ENCODE measurements around the gene ADAMTS14.

Gene ADAMTS14

DNA sequence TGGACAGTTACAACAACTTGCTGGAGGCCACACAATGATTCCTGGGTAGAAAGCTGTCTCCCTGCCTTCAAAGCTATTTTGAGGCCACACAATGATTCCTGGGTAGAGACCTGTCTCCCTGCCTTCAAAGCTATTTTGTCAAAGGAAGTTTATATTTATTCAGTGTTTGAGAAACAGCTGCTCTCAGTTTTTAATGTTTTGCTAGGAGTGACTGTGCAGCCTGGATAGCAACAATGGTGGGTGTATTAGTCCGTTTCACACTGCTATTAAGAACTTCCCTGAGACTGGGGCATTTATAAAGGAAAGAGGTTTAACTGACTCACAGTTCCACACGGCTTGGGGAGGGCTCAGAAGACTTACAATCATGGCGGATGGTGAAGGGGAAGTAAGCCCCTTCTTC lies 139.6 kb downstream of the ADAMTS14 start:
- TF ChIP-seq, protein P1, sequence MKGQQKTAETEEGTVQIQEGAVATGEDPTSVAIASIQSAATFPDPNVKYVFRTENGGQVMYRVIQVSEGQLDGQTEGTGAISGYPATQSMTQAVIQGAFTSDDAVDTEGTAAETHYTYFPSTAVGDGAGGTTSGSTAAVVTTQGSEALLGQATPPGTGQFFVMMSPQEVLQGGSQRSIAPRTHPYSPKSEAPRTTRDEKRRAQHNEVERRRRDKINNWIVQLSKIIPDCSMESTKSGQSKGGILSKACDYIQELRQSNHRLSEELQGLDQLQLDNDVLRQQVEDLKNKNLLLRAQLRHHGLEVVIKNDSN (IDR thresholded peaks at IDR 0.05) = no peak
- TF ChIP-seq CEBPB (IDR thresholded peaks at IDR 0.05) (no peak), NFIC (IDR thresholded peaks at IDR 0.05) (no peak), YY1 (IDR thresholded peaks at IDR 0.05; ENCODE audit: low read depth) (no peak), CREB1 (IDR thresholded peaks at IDR 0.05; ENCODE audit: low read depth) (no peak), TCF12 (IDR thresholded peaks at IDR 0.05; ENCODE audit: low read depth) (no peak), RAD21 (IDR thresholded peaks at IDR 0.05; ENCODE audit: low read depth) (no peak)
- TF ChIP-seq, protein P2, sequence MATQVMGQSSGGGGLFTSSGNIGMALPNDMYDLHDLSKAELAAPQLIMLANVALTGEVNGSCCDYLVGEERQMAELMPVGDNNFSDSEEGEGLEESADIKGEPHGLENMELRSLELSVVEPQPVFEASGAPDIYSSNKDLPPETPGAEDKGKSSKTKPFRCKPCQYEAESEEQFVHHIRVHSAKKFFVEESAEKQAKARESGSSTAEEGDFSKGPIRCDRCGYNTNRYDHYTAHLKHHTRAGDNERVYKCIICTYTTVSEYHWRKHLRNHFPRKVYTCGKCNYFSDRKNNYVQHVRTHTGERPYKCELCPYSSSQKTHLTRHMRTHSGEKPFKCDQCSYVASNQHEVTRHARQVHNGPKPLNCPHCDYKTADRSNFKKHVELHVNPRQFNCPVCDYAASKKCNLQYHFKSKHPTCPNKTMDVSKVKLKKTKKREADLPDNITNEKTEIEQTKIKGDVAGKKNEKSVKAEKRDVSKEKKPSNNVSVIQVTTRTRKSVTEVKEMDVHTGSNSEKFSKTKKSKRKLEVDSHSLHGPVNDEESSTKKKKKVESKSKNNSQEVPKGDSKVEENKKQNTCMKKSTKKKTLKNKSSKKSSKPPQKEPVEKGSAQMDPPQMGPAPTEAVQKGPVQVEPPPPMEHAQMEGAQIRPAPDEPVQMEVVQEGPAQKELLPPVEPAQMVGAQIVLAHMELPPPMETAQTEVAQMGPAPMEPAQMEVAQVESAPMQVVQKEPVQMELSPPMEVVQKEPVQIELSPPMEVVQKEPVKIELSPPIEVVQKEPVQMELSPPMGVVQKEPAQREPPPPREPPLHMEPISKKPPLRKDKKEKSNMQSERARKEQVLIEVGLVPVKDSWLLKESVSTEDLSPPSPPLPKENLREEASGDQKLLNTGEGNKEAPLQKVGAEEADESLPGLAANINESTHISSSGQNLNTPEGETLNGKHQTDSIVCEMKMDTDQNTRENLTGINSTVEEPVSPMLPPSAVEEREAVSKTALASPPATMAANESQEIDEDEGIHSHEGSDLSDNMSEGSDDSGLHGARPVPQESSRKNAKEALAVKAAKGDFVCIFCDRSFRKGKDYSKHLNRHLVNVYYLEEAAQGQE (IDR thresholded peaks at IDR 0.05; ENCODE audit: low read depth) = no peak

Measured in Ishikawa (cell line).